ENCODE data around the gene CLMN. TPM values are rescaled to one million over a fixed set of nuclear protein-coding genes. Genes with fewer than 3 reads are reported as not detected.

Gene CLMN
- total RNA-seq, 1 donor from 2014 or later, result 19.6 TPM

DNA sequence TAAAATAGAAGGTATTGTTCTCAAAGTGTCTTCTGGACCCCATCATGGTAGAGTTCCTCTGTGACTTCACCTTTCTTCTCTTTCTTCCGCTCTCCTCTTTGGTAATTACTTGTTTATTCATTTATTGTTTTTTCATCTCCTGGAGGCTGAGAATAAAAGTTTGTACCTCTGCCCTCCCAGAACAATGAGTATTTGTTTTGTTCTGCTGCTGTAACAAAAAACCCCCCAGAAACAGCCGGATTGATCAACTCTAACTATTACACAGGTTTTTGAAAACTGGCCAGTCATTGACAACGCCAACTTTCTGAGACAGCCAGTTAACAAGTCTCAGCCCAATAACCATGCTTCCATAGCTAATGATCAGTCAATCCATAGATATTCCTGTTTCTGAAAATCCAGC, 154.2 kb downstream of the CLMN start:
- H3K36me3 ChIP-seq, result no peaks in the 10 kb centered on the region
- no peaks in the 10 kb centered on the region for H3K4me1 ChIP-seq
- no peaks in the 10 kb centered on the region for H3K27me3 ChIP-seq
- intact Hi-C loops (cut with DNase I), result no loop called here
- H3K27ac ChIP-seq, result no peak overlapping the region
- no peak overlapping the region for H3K4me3 ChIP-seq
- no peak for DNase-seq (ENCODE audit: extremely low spot score in 2 of 2)
- no peaks in the 10 kb centered on the region for H3K9me3 ChIP-seq
- TF ChIP-seq, protein P1, sequence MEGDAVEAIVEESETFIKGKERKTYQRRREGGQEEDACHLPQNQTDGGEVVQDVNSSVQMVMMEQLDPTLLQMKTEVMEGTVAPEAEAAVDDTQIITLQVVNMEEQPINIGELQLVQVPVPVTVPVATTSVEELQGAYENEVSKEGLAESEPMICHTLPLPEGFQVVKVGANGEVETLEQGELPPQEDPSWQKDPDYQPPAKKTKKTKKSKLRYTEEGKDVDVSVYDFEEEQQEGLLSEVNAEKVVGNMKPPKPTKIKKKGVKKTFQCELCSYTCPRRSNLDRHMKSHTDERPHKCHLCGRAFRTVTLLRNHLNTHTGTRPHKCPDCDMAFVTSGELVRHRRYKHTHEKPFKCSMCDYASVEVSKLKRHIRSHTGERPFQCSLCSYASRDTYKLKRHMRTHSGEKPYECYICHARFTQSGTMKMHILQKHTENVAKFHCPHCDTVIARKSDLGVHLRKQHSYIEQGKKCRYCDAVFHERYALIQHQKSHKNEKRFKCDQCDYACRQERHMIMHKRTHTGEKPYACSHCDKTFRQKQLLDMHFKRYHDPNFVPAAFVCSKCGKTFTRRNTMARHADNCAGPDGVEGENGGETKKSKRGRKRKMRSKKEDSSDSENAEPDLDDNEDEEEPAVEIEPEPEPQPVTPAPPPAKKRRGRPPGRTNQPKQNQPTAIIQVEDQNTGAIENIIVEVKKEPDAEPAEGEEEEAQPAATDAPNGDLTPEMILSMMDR (IDR thresholded peaks at IDR 0.05), result no peak
- no peak for TF ChIP-seq POLR2AphosphoS5 (IDR thresholded peaks at IDR 0.05; ENCODE audit: insufficient read depth in 1 of 2, low read depth in 1 of 2)
- TF ChIP-seq POLR2A (IDR thresholded peaks at IDR 0.05), result no peak

DNA sequence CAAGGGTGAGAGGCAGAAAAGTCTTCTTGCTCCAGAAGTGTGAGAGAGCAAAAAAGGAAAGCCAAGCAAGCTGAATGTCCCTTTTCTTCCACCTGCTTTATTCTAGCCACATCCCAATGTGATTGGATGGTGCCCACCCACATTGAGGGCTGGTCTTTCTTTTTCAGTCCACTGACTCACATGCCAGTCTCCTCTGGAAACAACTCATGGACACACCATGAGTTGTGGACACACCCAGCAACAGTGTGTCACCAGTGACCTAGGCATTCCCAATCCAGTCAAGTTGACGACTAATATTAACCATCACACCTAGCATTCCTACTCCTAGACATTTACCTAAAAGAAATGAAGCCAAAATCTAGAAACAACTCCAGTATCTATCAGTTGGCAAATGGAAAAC, 155.2 kb downstream of the CLMN start:
- H3K9me3 ChIP-seq, result no peaks in the 10 kb centered on the region
- no peaks in the 10 kb centered on the region for H3K36me3 ChIP-seq
- DNase-seq (ENCODE audit: extremely low spot score in 2 of 2), result no peak
- H3K4me3 ChIP-seq, result no peak overlapping the region
- no peak overlapping the region for H3K27ac ChIP-seq
- intact Hi-C loops (cut with DNase I), result no loop called here
- no peaks in the 10 kb centered on the region for H3K27me3 ChIP-seq
- TF ChIP-seq POLR2AphosphoS5 (IDR thresholded peaks at IDR 0.05; ENCODE audit: insufficient read depth in 1 of 2, low read depth in 1 of 2) (no peak), POLR2A (IDR thresholded peaks at IDR 0.05) (no peak)
- TF ChIP-seq, protein P1 (IDR thresholded peaks at IDR 0.05), result no peak
- H3K4me1 ChIP-seq, result no peaks in the 10 kb centered on the region

DNA sequence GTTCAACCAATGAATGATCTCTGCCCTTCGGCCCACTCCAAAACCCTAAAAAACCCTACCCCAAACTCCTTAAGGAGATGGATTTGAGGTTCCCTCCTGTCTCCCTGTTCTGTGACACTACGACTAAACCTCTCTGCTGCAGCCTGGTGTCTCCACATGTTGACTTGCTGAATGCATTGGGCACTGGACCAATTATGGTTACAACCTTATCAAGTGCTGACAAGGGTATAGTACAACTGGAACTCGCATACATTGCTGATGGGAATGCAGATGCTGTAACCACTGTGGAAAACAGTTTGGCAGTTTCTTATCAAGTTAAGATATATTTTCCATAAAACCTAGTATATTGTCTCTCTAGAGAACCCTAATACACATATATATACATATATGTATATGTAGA, 156.0 kb downstream of the CLMN start:
- no peak for DNase-seq (ENCODE audit: extremely low spot score in 2 of 2)
- Histone ChIP-seq H3K4me1 (no peaks in the 10 kb centered on the region), H3K27ac (no peak overlapping the region), H3K27me3 (no peaks in the 10 kb centered on the region), H3K36me3 (no peaks in the 10 kb centered on the region), H3K4me3 (no peak overlapping the region), H3K9me3 (no peaks in the 10 kb centered on the region)
- intact Hi-C loops (cut with DNase I), result no loop called here
- TF ChIP-seq POLR2A (IDR thresholded peaks at IDR 0.05) (no peak), POLR2AphosphoS5 (IDR thresholded peaks at IDR 0.05; ENCODE audit: insufficient read depth in 1 of 2, low read depth in 1 of 2) (no peak)
- TF ChIP-seq, protein P1 (IDR thresholded peaks at IDR 0.05), result no peak

DNA sequence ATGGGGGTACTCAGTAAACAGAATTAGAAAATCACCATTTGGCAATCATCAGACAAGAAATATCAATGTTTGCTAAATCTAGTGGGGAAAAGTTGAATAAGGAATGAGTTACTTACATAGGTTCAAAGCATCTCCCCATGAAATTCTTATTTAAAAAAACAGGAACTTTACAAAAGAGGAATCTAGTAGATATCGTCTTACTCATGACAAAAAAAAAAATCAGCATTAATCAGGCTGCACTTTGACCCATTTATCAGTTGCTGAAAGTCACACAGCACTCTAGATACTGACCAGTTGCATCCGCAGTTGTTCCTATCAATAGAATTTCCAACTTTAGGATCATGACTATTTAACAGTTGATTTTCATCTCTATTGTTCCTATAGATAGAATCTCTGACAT, 156.6 kb downstream of the CLMN start:
- no peak overlapping the region for H3K4me3 ChIP-seq
- DNase-seq (ENCODE audit: extremely low spot score in 2 of 2), result no peak
- H3K9me3 ChIP-seq, result no peaks in the 10 kb centered on the region
- intact Hi-C loops (cut with DNase I), result no loop called here
- no peaks in the 10 kb centered on the region for H3K36me3 ChIP-seq
- H3K27ac ChIP-seq, result no peak overlapping the region
- TF ChIP-seq, protein P1 (IDR thresholded peaks at IDR 0.05), result no peak
- TF ChIP-seq POLR2AphosphoS5 (IDR thresholded peaks at IDR 0.05; ENCODE audit: insufficient read depth in 1 of 2, low read depth in 1 of 2) (no peak), POLR2A (IDR thresholded peaks at IDR 0.05) (no peak)
- H3K27me3 ChIP-seq, result no peaks in the 10 kb centered on the region
- H3K4me1 ChIP-seq, result peaks cover 5% of the 10 kb centered on the region

DNA sequence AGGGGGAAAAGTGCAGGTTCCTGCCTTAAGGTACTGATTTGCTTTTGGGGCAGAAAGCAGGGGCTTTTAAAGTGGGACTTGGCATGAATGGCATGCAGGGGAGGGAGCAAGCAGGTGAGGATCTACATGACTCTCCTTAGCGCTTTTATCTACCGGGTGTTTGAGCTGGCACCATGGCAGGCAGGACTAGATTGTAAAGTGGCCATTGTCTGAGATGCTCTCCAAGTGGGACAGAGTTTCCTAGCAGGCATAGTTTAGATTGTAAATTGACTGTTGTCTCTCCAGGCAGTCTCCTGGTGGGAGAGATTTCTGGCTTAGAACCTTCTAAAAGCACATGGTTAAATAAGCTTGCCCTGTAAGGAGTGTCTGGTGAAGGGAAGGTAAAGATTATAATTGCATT, 157.1 kb downstream of the CLMN start:
- TF ChIP-seq, protein P1 (IDR thresholded peaks at IDR 0.05), result no peak
- TF ChIP-seq POLR2A (IDR thresholded peaks at IDR 0.05) (no peak), POLR2AphosphoS5 (IDR thresholded peaks at IDR 0.05; ENCODE audit: insufficient read depth in 1 of 2, low read depth in 1 of 2) (no peak)
- intact Hi-C loops (cut with DNase I), result no loop called here
- H3K9me3 ChIP-seq, result no peaks in the 10 kb centered on the region
- H3K4me3 ChIP-seq, result no peak overlapping the region
- DNase-seq (ENCODE audit: extremely low spot score in 2 of 2), result no peak
- no peak overlapping the region for H3K27ac ChIP-seq
- H3K27me3 ChIP-seq, result no peaks in the 10 kb centered on the region
- peaks cover 6% of the 10 kb centered on the region for H3K4me1 ChIP-seq
- no peaks in the 10 kb centered on the region for H3K36me3 ChIP-seq

Measured in vagina (tissue), 2 donors.